Esophagus squamous epithelium (tissue), 4 donors: ENCODE data around the gene MRPL44.

Experiments used
- POLR2A ChIP-seq, 4 donors: fragments of 450-650 bp; IDR thresholded peaks; one replicate each; pipeline ENCODE4 v1.6.1; 2017; ENCODE audit warnings: antibody characterized with exemption in 4 of 4, mild to moderate bottlenecking in 4 of 4, moderate library complexity in 3 of 4
- TF ChIP-seq, protein P1 (sequence below), 6 experiments: fragments of 450-650 bp in 4 of 6; fragments of 200-600 bp in 2 of 6; sonication (generic) in 2 of 6; IDR thresholded peaks; one replicate each; pipeline ENCODE4 v1.5.1; 2016 to 2019; ENCODE audit warnings: antibody characterized with exemption in 6 of 6, mild to moderate bottlenecking in 4 of 6, moderate library complexity in 4 of 6

DNA sequence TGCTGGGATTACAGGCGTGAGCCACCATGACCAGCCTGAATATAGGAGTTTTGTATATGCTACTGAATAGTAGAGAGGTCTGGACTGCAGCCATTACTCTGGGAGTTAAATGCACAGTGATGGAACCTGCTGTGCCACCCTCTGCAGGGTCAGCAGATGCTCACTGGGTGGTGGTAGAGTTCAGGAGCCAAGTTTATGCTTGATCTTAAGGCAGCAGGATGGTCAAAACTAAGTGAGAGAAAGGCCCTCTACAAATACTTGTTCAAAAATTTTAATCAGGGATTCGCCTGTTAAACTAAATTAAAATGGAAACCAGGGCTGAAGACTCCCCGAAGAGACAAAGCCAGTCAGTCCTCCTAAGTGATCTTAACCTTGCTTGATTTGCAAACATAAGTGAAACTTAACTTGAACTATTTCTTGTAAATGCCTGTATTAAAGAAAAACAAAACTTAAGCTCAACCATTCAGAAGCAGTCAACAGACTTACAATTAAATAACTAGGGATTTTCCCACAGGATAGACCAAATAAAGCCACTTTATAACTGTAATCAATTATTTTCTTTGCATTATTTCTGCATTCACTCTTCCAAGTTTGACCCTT lies 7.9 kb upstream of the MRPL44 start:
- TF ChIP-seq, protein P1, sequence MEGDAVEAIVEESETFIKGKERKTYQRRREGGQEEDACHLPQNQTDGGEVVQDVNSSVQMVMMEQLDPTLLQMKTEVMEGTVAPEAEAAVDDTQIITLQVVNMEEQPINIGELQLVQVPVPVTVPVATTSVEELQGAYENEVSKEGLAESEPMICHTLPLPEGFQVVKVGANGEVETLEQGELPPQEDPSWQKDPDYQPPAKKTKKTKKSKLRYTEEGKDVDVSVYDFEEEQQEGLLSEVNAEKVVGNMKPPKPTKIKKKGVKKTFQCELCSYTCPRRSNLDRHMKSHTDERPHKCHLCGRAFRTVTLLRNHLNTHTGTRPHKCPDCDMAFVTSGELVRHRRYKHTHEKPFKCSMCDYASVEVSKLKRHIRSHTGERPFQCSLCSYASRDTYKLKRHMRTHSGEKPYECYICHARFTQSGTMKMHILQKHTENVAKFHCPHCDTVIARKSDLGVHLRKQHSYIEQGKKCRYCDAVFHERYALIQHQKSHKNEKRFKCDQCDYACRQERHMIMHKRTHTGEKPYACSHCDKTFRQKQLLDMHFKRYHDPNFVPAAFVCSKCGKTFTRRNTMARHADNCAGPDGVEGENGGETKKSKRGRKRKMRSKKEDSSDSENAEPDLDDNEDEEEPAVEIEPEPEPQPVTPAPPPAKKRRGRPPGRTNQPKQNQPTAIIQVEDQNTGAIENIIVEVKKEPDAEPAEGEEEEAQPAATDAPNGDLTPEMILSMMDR (IDR thresholded peaks at IDR 0.05) = no peak
- no peak for TF ChIP-seq POLR2A (IDR thresholded peaks at IDR 0.05)
